Activated CD8-positive, alpha-beta memory T cell treated with anti-CD3 and anti-CD28 coated beads for 48 hours (primary cell): ENCODE measurements around the gene CAV3.

Source experiments
- DNase-seq, 3 experiments: peaks; one replicate each; pipeline ENCODE4 v3.0.0-alpha.2; 2020; ENCODE audit warnings: low read depth in 2 of 3, low spot score in 2 of 3

Gene CAV3

GRCh38 chr3:8793242-8793641, 59.6 kb downstream of the CAV3 start:
- DNase-seq: no peak

- no peak for DNase-seq
Measured at GRCh38 chr3:8794247-8794646, 60.6 kb downstream of the CAV3 start.
